SK-N-SH (cell line): ENCODE results near the gene ATP8B3. TPM values are rescaled to one million over a fixed set of nuclear protein-coding genes. Genes with fewer than 3 reads are reported as not detected.

Experiments
- CTCF ChIA-PET: fragments of 300-600, 350-600 bp; formaldehyde crosslinking; extraction: SDS; loops from one replicate; lab custom pipeline; 2021; lab: Yijun Ruan, JAX
- POLR2A ChIA-PET: fragments of 350-600 bp; sonication (Branson Sonifier 250); formaldehyde crosslinking; extraction: SDS; loops from one replicate; lab custom pipeline; 2020; ENCODE audit warnings: antibody characterized with exemption, inconsistent platforms; lab: Yijun Ruan, JAX
- DNase-seq: peaks from one replicate; pipeline ENCODE4 v3.0.0; 2012
- H2AFZ ChIP-seq: fragments of 200-600 bp; sonication (generic); 2 replicates; pipeline ENCODE4 v1.8.1; 2016; ENCODE audit warnings: antibody characterized with exemption, mild to moderate bottlenecking, low read depth
- H3F3A ChIP-seq: fragments of 200-600 bp; sonication (generic); replicated peaks from 2 replicates; pipeline ENCODE3; 2016; ENCODE audit warnings: antibody characterized with exemption, mild to moderate bottlenecking; ENCODE audit not compliant: insufficient read depth
- H3K27ac ChIP-seq, 2 experiments: fragments of 200-500 bp in 1 of 2; fragments of 200-600 bp in 1 of 2; sonication (Bioruptor generic) in 1 of 2; sonication (generic), shearing (Covaris generic) in 1 of 2; 2 replicates each; pipeline versions ENCODE4 v1.5.1 to v1.6.1; 2014 to 2016; ENCODE audit warnings: low read depth in 2 of 2, inconsistent platforms in 1 of 2, low read length in 1 of 2, mild to moderate bottlenecking in 1 of 2, mixed read lengths in 1 of 2
- H3K27me3 ChIP-seq: fragments of 200-600 bp; sonication (generic), shearing (Covaris generic); 2 replicates; pipeline ENCODE4 v1.6.1; 2016; ENCODE audit warnings: mixed run types; ENCODE audit not compliant: insufficient read depth
- H3K36me3 ChIP-seq, 2 experiments: fragments of 200-500 bp in 1 of 2; fragments of 200-600 bp in 1 of 2; sonication (Bioruptor generic) in 1 of 2; sonication (generic) in 1 of 2; replicated peaks in 1 of 2; 2 replicates each; pipeline versions ENCODE3 to v1.5.1; 2014 to 2016; ENCODE audit warnings: low read length in 1 of 2, mild to moderate bottlenecking in 1 of 2; ENCODE audit not compliant: insufficient read depth in 2 of 2, control insufficient read depth in 1 of 2
- H3K4me1 ChIP-seq, 2 experiments: fragments of 200-500 bp in 1 of 2; fragments of 200-600 bp in 1 of 2; sonication (Bioruptor generic) in 1 of 2; sonication (generic), shearing (Covaris generic) in 1 of 2; 2 replicates each; pipeline versions ENCODE4 v1.5.1 to v1.6.1; 2014 to 2016; ENCODE audit warnings: low read depth in 1 of 2, low read length in 1 of 2, mixed run types in 1 of 2; ENCODE audit not compliant: insufficient read depth in 2 of 2, control insufficient read depth in 1 of 2
- H3K4me2 ChIP-seq: fragments of 200-600 bp; sonication (generic), shearing (Covaris generic); 2 replicates; pipeline ENCODE4 v1.6.1; 2017; ENCODE audit warnings: mixed run types
- H3K4me3 ChIP-seq, 2 experiments: fragments of 200-500 bp in 1 of 2; fragments of 200-600 bp in 1 of 2; sonication (Bioruptor generic) in 1 of 2; sonication (generic), shearing (Covaris generic) in 1 of 2; 2 replicates each; pipeline versions ENCODE4 v1.5.1 to v1.8.1; 2014 to 2016; ENCODE audit warnings: low read depth in 2 of 2, inconsistent platforms in 1 of 2, low read length in 1 of 2, mild to moderate bottlenecking in 1 of 2, mixed read lengths in 1 of 2, moderate library complexity in 1 of 2
- H3K79me2 ChIP-seq: fragments of 200-600 bp; sonication (generic); 2 replicates; pipeline ENCODE4 v1.8.1; 2017; ENCODE audit warnings: mild to moderate bottlenecking; ENCODE audit not compliant: insufficient read depth
- H3K9ac ChIP-seq: fragments of 200-600 bp; sonication (generic); 2 replicates; pipeline ENCODE4 v1.6.1; 2017; ENCODE audit warnings: mixed run types
- H3K9me2 ChIP-seq: fragments of 200-600 bp; sonication (generic); 2 replicates; pipeline ENCODE4 v1.6.1; 2017; ENCODE audit warnings: mixed run types
- H3K9me3 ChIP-seq: fragments of 200-600 bp; sonication (generic); 2 replicates; pipeline ENCODE4 v1.6.1; 2017; ENCODE audit warnings: mixed run types, mild to moderate bottlenecking, moderate library complexity
- H4K20me1 ChIP-seq: fragments of 200-600 bp; sonication (generic); 2 replicates; pipeline ENCODE4 v1.6.1; 2017; ENCODE audit warnings: mild to moderate bottlenecking, mixed run types; ENCODE audit not compliant: insufficient read depth
- ELF1 ChIP-seq: IDR thresholded peaks from 2 replicates; pipeline ENCODE4 v1.4.0; 2012
- FOSL2 ChIP-seq: IDR thresholded peaks from 2 replicates; pipeline ENCODE4 v1.4.0; 2012; ENCODE audit warnings: low read depth, mild to moderate bottlenecking, moderate library complexity, borderline replicate concordance
- FOXJ3 ChIP-seq: sonication (generic); formaldehyde crosslinking; IDR thresholded peaks from 2 replicates; pipeline ENCODE4 v1.5.1; 2020; ENCODE audit warnings: mild to moderate bottlenecking, missing genetic modification reagents
- GABPA ChIP-seq: IDR thresholded peaks from 2 replicates; pipeline ENCODE4 v1.4.0; 2012; ENCODE audit warnings: low read depth, mild to moderate bottlenecking
- JUND ChIP-seq: IDR thresholded peaks from 2 replicates; pipeline ENCODE4 v1.4.0; 2012
- POLR2AphosphoS5 ChIP-seq: IDR thresholded peaks from 2 replicates; pipeline ENCODE4 v1.6.1; 2012; ENCODE audit warnings: low read depth, low read length
- RFX5 ChIP-seq: IDR thresholded peaks from 2 replicates; pipeline ENCODE4 v1.6.1; 2012; ENCODE audit warnings: mild to moderate bottlenecking, improper control_type of control experiment, low read length
- RXRA ChIP-seq: IDR thresholded peaks from 2 replicates; pipeline ENCODE4 v1.4.0; 2012; ENCODE audit warnings: low read depth, mild to moderate bottlenecking, borderline replicate concordance
- SIN3A ChIP-seq: IDR thresholded peaks from 2 replicates; pipeline ENCODE4 v1.6.1; 2012; ENCODE audit warnings: low read depth, mild to moderate bottlenecking, low read length, moderate library complexity, borderline replicate concordance
- SMC3 ChIP-seq: IDR thresholded peaks from 2 replicates; pipeline ENCODE4 v1.6.1; 2012; ENCODE audit warnings: low read depth, low read length, improper control_type of control experiment
- YY1 ChIP-seq: IDR thresholded peaks from 2 replicates; pipeline ENCODE4 v1.4.0; 2012; ENCODE audit warnings: low read depth, mild to moderate bottlenecking
- WGBS: methylation state at CpG from one replicate; pipeline ENCODE4 v1.1.6; 2017; ENCODE audit warnings: low lambda C conversion rate; 5-methylcytosine and 5-hydroxymethylcytosine counted together
- polyA plus RNA-seq, 3 experiments: library from polyadenylated mRNA; depleted of rRNA; stranded (reverse); fragments of >200 nt; gene quantifications; 2 replicates each; pipeline ENCODE4 v1.2.3, GENCODE V29; 2012
- TF ChIP-seq, protein P1 (sequence below): fragments of 200-600 bp; sonication (generic); IDR thresholded peaks from 2 replicates; pipeline ENCODE4 v1.6.1; 2017; ENCODE audit warnings: antibody characterized with exemption, mild to moderate bottlenecking, moderate library complexity
- TF ChIP-seq, protein P2 (sequence below): IDR thresholded peaks from 2 replicates; pipeline ENCODE4 v1.4.0; 2012; ENCODE audit warnings: low read depth, borderline replicate concordance

The ATP8B3 gene
- polyA plus RNA-seq, 1 of the 3 experiments (the other 2 are of a cell fraction), result 8.0 TPM

DNA sequence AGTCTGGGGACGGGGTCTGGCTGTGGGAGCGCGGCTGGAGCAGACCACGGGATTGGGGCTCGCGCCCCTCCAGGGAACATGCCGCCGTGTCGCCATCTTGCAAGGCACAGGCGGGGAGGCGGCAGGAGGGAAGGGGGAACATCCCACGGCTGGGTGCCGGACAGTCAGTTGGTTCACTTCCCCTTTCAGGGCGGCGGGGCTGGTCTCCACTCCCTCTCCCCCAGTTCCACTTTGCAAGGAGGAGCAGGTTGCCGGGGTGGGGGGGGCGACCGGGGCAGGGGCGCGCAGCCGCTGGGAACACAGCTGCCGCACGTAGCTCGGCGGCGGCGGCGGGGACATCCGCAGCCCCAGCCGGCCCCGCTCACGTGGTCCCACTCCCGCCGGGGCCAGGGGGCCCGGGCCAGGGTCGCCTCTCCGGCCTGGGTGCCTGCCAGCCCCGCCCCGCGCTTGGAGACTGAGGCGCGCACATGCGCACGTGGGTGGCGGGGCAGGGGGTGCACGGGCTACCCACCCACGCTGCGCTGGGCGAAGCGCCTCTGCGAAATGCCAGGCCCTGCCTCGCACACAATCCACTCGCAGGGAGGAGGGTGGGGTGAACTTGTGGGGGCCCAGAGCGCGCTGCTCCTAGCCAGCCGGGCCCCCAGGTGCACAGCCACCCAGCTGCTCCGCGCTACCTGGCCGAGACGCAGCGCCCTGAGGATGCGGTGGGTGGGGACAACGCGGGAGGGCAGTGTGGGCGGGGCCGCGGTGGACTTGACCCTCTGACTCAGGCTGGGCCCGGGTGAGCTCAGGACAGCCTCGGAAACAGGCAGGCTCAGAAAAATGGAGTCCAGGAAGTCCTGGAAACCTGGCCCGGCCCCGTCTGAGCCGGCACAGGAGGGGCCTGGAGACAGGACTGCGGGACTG, 44.9 kb upstream of the ATP8B3 start:
- Histone ChIP-seq H4K20me1 (peaks cover 97% of the 10 kb centered on the region), H2AFZ (no peak overlapping the region), H3K27ac (peak overlapping the region; percentile 30 to 58; a peak in 2 of 4 replicates), H3K79me2 (peaks cover 99% of the 10 kb centered on the region), H3F3A (peaks cover 12% of the 10 kb centered on the region), H3K4me1 (peaks cover 37 to 65% of the 10 kb centered on the region in 2 experiments; a peak in 3 of 4 replicates), H3K36me3 (peaks cover 0 to 3% of the 10 kb centered on the region in 2 experiments), H3K4me2 (peak overlapping the region; percentile 98), H3K9me2 (no peaks in the 10 kb centered on the region), H3K9ac (peak overlapping the region; percentile 53; the same call in 1 of the 2 replicates), H3K27me3 (no peaks in the 10 kb centered on the region), H3K9me3 (no peaks in the 10 kb centered on the region), H3K4me3 (peak overlapping the region; percentile 12 to 36; a peak in 2 of 4 replicates)
- 0 out of 2 replicates have a peak, but pooled peaks have one; percentile 31 for TF ChIP-seq YY1
- TF ChIP-seq POLR2AphosphoS5, result no peak
- TF ChIP-seq FOSL2, result no peak
- TF ChIP-seq SIN3A, result no peak
- no peak for TF ChIP-seq SMC3
- peak; percentile 52; the same call in 1 of the 2 replicates for TF ChIP-seq RXRA
- TF ChIP-seq ELF1, result peak; percentile 30; the same call in 1 of the 2 replicates
- TF ChIP-seq RFX5, result no peak
- ChIA-PET POLR2A (interaction anchor here (0.6 kb wide), 1 partner anchor 55 kb away, joined by 3 read pairs; no protein-coding TSS in a partner anchor), CTCF (interaction anchor here (0.6 to 2.8 kb wide), 6 partner anchors 10 to 40 kb away, joined by 3 to 15 read pairs (median 4); no protein-coding TSS in a partner anchor)
- 70% methylated on average over 17 of the region's 73 CpGs for WGBS
- peak; percentile 54 for DNase-seq

DNA sequence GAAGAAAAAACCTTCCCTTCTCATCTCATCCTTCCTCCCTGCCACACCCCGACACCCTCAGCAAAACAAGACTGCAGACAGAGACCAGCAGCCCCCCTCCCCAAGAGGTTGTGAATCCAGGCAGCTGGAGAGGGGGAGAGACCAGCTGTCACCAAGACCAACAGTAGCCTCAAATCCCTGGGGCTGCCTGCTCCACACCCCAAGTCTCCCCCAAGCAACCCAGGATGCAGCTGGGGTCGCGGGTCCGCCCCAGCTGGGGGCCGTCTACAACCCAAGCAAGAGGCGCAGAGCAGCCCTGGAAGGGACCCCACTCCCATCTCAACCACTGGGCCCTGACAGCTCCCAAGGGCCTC, 44.2 kb upstream of the ATP8B3 start:
- Histone ChIP-seq H3K79me2 (peaks cover 97% of the 10 kb centered on the region), H3K4me3 (no peak overlapping the region), H3K27ac (peak overlapping the region; percentile 46 to 87; a peak in 2 of 4 replicates), H3K9me2 (no peaks in the 10 kb centered on the region), H2AFZ (no peak overlapping the region), H3K4me2 (peak overlapping the region; percentile 73), H4K20me1 (peaks cover 97% of the 10 kb centered on the region), H3K36me3 (peaks cover 0 to 3% of the 10 kb centered on the region in 2 experiments), H3K9me3 (no peaks in the 10 kb centered on the region), H3F3A (peaks cover 12% of the 10 kb centered on the region), H3K9ac (no peak overlapping the region), H3K4me1 (peaks cover 36 to 60% of the 10 kb centered on the region in 2 experiments; a peak in 3 of 4 replicates), H3K27me3 (no peaks in the 10 kb centered on the region)
- TF ChIP-seq, protein P1, sequence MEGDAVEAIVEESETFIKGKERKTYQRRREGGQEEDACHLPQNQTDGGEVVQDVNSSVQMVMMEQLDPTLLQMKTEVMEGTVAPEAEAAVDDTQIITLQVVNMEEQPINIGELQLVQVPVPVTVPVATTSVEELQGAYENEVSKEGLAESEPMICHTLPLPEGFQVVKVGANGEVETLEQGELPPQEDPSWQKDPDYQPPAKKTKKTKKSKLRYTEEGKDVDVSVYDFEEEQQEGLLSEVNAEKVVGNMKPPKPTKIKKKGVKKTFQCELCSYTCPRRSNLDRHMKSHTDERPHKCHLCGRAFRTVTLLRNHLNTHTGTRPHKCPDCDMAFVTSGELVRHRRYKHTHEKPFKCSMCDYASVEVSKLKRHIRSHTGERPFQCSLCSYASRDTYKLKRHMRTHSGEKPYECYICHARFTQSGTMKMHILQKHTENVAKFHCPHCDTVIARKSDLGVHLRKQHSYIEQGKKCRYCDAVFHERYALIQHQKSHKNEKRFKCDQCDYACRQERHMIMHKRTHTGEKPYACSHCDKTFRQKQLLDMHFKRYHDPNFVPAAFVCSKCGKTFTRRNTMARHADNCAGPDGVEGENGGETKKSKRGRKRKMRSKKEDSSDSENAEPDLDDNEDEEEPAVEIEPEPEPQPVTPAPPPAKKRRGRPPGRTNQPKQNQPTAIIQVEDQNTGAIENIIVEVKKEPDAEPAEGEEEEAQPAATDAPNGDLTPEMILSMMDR, result no peak
- no peak for TF ChIP-seq ELF1
- TF ChIP-seq, protein P2, sequence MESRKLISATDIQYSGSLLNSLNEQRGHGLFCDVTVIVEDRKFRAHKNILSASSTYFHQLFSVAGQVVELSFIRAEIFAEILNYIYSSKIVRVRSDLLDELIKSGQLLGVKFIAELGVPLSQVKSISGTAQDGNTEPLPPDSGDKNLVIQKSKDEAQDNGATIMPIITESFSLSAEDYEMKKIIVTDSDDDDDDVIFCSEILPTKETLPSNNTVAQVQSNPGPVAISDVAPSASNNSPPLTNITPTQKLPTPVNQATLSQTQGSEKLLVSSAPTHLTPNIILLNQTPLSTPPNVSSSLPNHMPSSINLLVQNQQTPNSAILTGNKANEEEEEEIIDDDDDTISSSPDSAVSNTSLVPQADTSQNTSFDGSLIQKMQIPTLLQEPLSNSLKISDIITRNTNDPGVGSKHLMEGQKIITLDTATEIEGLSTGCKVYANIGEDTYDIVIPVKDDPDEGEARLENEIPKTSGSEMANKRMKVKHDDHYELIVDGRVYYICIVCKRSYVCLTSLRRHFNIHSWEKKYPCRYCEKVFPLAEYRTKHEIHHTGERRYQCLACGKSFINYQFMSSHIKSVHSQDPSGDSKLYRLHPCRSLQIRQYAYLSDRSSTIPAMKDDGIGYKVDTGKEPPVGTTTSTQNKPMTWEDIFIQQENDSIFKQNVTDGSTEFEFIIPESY, result no peak
- no peak for TF ChIP-seq FOXJ3 (CRISPR knock-in tag)
- TF ChIP-seq POLR2AphosphoS5, result no peak
- no peak for TF ChIP-seq JUND
- TF ChIP-seq GABPA, result no peak
- no peak for TF ChIP-seq RXRA
- DNase-seq, result no peak
- 100% methylated on average over 1 of the region's 6 CpGs for WGBS
- POLR2A ChIA-PET, result interaction anchor here (0.6 kb wide), 1 partner anchor 56 kb away, joined by 3 read pairs; no protein-coding TSS in a partner anchor
- CTCF ChIA-PET, result interaction anchor here (0.8 to 2.4 kb wide), 2 partner anchors 19 to 30 kb away, joined by 4 to 15 read pairs; no protein-coding TSS in a partner anchor
